ENCODE data around the gene SNORC. TPM values are rescaled to one million over a fixed set of nuclear protein-coding genes. Genes with fewer than 3 reads are reported as not detected.

SNORC gene
- total RNA-seq, 3 donors from 2014 or later = 13.3 to 48.1 (median 31.5) TPM

DNA sequence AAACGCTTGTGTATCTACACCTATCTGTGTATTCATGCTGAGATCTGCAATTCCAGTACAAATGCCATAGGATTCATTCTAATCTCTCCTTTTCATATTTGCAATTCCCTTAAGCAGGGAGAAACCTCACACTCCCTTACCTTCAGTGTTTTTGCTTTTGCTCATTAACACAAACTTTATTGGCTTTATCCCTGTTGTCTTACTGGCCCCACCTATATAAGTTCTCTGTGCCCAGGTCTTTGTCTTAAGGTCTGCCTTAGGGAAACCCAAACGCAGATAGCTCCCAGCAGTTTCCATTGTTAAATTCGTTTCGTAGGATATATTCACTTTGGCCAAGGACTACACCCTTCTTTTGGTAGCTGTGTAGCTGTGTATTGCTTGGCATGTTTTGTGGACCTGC lies 4.0 kb upstream of the SNORC start:
- TF ChIP-seq, protein P1, sequence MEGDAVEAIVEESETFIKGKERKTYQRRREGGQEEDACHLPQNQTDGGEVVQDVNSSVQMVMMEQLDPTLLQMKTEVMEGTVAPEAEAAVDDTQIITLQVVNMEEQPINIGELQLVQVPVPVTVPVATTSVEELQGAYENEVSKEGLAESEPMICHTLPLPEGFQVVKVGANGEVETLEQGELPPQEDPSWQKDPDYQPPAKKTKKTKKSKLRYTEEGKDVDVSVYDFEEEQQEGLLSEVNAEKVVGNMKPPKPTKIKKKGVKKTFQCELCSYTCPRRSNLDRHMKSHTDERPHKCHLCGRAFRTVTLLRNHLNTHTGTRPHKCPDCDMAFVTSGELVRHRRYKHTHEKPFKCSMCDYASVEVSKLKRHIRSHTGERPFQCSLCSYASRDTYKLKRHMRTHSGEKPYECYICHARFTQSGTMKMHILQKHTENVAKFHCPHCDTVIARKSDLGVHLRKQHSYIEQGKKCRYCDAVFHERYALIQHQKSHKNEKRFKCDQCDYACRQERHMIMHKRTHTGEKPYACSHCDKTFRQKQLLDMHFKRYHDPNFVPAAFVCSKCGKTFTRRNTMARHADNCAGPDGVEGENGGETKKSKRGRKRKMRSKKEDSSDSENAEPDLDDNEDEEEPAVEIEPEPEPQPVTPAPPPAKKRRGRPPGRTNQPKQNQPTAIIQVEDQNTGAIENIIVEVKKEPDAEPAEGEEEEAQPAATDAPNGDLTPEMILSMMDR (IDR thresholded peaks at IDR 0.05) = no peak
- ATAC-seq (peak; percentile 71), DNase-seq (no peak)
- Histone ChIP-seq H3K4me3 (no peak overlapping the region), H3K4me1 (ENCODE audit: low read depth) (peaks cover 2% of the 10 kb centered on the region), H3K36me3 (ENCODE audit: low read depth) (no peaks in the 10 kb centered on the region), H3K9me3 (no peaks in the 10 kb centered on the region)
- intact Hi-C loops (cut with DNase I, micrococcal nuclease) = no loop called here

GRCh38 chr2:232869138-232870017 lies 686 bp upstream of the SNORC start:
- Histone ChIP-seq H3K4me1 (ENCODE audit: low read depth) (peaks cover 13% of the 10 kb centered on the region), H3K36me3 (ENCODE audit: low read depth) (no peaks in the 10 kb centered on the region), H3K9me3 (no peaks in the 10 kb centered on the region), H3K4me3 (no peak overlapping the region)
- DNase-seq (no peak), ATAC-seq (no peak)
- intact Hi-C loops (cut with DNase I, micrococcal nuclease) = no loop called here
- TF ChIP-seq, protein P1 (IDR thresholded peaks at IDR 0.05) = no peak

DNA sequence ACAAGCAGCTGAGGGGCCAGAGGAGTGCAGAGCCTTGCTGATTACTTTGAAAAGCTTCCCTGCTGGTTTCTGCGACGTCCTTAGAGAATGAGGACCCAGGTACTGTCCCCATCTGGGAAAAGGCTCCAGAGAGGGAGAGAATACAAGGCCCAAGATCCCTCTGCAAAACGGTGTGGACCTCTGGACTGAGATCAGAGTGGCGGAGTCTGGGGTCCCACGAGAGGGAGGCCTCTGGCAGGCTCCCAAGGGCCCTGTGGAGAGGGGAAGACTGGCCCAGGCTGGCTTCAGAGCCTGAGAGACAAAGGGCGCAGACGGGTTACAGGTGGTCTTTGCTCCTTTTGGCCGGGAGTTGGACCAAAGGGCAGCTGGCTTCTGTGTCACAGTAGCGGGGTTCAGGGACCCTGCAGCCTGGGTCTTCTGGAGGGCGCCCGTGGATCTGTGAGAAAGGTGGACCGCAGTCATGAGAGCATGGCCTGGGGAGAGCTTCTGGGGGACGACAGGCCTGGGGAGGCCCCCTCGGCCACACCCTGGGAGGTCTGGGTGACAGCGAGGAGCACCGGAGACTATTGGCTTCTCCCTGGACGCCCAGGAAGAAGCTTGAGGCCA lies 805 bp downstream of the SNORC start:
- TF ChIP-seq, protein P1 (IDR thresholded peaks at IDR 0.05) = no peak
- intact Hi-C loops (cut with DNase I, micrococcal nuclease) = no loop called here
- peaks cover 26% of the 10 kb centered on the region for H3K4me1 ChIP-seq (ENCODE audit: low read depth)
- H3K4me3 ChIP-seq = no peak overlapping the region
- DNase-seq (no peak), ATAC-seq (no peak)
- H3K9me3 ChIP-seq = no peaks in the 10 kb centered on the region
- no peaks in the 10 kb centered on the region for H3K36me3 ChIP-seq (ENCODE audit: low read depth)

- Histone ChIP-seq H3K36me3 (ENCODE audit: low read depth) (no peaks in the 10 kb centered on the region), H3K4me1 (ENCODE audit: low read depth) (peaks cover 24% of the 10 kb centered on the region), H3K4me3 (no peak overlapping the region), H3K9me3 (no peaks in the 10 kb centered on the region)
- intact Hi-C loops (cut with DNase I, micrococcal nuclease) = no loop called here
- ATAC-seq = no peak
- no peak for DNase-seq
- TF ChIP-seq, protein P1 (IDR thresholded peaks at IDR 0.05) = no peak
Observed at GRCh38 chr2:232871418-232871834, 1.4 kb downstream of the SNORC start.

- peak in 1 of 3 donors; percentile 56 for DNase-seq
- Histone ChIP-seq H3K9me3 (no peaks in the 10 kb centered on the region), H3K36me3 (ENCODE audit: low read depth) (no peaks in the 10 kb centered on the region), H3K4me1 (ENCODE audit: low read depth) (peaks cover 24% of the 10 kb centered on the region), H3K4me3 (no peak overlapping the region)
- intact Hi-C loops (cut with DNase I, micrococcal nuclease) = no loop called here
- TF ChIP-seq, protein P1 (IDR thresholded peaks at IDR 0.05) = no peak
- no peak for ATAC-seq
Observed at GRCh38 chr2:232871835-232872736, 2.0 kb downstream of the SNORC start.

All from mucosa of descending colon (tissue), 3 donors.